GM20000 (cell line): ENCODE measurements around the gene DVL1.
"Not testable (repeated sequence)": the region's sequence is repeated elsewhere in the genome, so short reads cannot be mapped to it uniquely, and the experiment has no call there.

ENCODE experiments used
- DNase-seq: peaks from one replicate; pipeline ENCODE4 v3.0.0; 2012; ENCODE audit warnings: low spot score
- TF ChIP-seq, protein P1 (sequence below): IDR thresholded peaks from 2 replicates; pipeline ENCODE4 v1.5.1; 2012; ENCODE audit warnings: mild to moderate bottlenecking, control low read depth; ENCODE audit errors: extremely low read depth, missing control alignments

Gene DVL1

DNA sequence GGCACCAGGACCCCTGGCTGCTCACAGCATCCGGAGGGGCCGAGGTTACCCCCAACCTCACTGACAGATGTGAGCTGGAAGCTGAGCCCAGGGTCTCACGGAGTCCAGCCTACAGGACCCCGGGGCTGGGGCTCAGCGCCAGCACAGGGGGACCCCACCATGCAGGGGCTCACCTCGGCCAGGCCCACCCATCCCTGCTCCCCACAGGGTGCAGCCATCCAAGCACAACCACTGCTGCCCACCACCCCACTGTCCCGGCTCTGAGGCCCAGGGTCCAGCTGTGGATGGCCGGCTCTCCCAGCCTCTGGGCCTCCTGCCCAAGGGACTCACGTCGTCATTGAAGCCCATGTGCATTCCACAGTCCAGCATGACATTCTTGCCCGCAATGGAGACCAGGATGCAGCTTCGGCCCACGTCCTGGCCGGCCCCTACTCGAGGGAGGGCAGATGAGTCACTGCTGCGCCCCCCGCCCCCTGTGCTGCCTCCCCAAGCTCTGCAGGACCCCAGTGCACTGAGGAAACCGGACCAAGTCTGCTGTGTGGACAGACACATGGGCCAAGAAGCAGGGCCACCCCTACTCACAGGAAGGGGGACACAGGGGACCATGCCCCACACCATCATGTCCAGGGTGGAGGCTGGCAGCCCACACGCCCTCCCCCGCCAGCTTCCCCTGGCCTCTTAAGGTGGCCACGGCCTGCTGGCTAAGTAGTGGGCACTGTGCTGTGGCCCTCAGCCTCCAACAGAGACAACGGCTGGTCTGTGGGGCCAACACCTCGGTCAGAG is 28.4 kb downstream of the DVL1 start:
- TF ChIP-seq, protein P1, sequence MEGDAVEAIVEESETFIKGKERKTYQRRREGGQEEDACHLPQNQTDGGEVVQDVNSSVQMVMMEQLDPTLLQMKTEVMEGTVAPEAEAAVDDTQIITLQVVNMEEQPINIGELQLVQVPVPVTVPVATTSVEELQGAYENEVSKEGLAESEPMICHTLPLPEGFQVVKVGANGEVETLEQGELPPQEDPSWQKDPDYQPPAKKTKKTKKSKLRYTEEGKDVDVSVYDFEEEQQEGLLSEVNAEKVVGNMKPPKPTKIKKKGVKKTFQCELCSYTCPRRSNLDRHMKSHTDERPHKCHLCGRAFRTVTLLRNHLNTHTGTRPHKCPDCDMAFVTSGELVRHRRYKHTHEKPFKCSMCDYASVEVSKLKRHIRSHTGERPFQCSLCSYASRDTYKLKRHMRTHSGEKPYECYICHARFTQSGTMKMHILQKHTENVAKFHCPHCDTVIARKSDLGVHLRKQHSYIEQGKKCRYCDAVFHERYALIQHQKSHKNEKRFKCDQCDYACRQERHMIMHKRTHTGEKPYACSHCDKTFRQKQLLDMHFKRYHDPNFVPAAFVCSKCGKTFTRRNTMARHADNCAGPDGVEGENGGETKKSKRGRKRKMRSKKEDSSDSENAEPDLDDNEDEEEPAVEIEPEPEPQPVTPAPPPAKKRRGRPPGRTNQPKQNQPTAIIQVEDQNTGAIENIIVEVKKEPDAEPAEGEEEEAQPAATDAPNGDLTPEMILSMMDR = no peak
- DNase-seq = no peak

DNA sequence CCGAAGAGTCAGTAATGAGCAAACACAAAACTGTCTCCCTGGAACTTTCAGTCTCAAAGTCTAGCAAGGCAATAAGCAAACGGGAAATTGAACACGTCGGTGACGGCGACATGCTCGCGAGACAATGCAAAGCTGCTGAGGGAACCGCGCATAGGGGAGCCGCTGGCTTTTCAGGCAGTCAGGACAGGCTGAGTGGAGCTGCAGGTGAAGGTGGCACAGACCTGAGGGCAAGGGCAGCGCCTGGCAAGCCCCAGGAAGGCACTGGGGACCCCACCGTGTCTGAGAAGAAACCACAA is 29.6 kb downstream of the DVL1 start:
- no peak for DNase-seq
- TF ChIP-seq, protein P1 = no peak

DNA sequence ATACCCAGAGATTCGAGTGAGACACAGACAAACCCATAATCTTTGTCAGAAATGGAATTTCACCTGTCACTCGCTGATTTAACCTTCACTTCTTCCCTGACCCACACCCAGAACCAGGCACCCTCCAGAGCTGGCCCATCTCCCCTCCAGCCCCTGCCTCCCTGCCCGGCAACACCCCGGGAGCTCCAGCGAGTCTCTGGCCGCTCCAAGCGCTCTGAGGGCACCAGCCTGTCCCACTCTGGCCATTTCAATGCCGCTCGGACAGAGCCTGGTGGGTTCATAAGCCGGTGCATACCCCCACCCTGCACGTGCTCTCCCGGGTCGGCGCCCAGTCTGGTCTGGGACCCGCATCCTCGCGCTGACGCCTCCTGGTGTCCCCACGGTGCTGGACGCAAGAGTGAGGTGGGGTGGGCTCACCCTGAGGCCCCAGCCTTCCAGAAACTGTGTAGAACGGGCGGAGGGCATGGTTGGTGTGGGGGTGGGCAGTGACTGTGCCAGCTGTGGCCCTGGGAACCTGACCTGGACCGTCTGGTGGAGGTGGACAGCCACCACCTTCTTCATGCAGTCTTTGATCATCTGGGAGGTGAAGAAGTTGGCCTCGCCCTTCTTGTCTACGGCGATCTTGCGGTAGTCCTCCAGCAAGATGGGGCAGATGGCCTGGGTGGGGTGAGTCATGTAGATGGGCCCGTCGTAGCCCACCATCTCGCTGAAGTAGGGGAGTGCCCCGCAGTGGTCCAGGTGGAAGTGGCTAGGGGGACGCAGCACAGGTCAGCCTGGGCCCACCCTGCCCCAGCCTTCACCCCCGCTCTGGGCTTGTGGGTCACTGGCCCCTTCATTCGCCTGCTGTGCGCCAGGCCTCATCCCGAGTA is 30.2 kb downstream of the DVL1 start:
- TF ChIP-seq, protein P1 = no peak
- no peak for DNase-seq

DNA sequence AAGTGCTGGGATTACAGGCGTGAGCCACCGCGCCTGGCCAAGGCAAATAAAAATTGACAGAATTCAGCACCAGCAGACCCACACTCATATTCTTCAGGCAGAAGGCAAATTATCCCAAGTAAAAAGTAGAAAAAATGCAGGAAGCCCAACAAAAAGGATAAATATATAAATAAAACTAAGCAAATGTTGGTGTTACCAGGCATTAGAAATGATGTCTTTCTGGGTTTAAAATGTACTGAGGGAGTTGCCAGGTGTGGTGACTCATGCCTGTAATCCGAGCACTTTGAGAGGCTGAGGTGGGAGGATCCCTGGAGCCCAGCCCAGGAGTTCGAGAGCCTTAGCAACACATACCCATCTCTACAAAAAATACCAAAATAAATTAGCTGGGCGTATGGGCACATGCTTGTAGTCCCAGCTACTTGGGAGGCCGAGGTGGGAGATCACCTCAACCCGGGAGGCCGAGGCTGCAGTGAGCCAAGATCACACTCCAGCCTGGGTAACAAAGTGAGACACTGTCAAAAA is 31.0 kb downstream of the DVL1 start:
- DNase-seq = no peak
- TF ChIP-seq, protein P1 = no peak

DNA sequence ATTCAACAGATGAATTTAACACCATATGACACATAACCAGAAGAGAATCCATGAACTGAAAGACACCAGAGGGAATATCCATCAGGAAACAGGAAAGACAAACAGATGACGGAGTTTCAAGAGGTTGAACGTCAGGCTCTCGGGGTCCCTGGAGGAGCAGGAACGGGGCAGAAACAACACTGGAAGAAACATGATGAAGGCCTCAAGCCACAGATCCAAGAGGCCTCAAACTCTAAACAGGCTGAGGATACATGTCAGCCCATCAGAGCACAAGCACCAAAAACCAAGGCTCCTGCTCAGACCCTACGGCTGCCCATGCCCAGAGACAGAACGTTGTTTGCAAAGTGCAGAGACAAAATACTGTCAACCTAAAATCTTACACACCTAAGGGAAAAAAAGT is 31.8 kb downstream of the DVL1 start:
- no peak for DNase-seq
- TF ChIP-seq, protein P1 = no peak

DNA sequence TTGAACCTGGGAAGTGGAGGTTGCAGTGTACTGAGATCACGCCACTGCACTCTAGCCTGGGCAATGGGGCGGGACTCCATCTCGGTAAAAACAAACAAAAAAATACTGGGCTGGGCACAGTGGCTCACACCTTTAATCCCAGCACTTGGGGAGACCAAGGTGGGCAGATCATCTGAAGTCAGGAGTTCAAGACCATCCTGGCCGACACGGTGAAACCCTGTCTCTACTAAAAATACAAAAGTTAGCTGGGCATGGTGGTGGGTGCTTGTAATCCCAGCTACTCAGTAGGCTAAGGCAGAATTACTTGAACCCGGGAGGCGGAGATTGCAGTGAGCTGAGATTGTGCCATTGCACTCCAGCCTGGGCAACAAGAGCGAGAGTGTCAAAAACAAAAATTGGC is 33.0 kb downstream of the DVL1 start:
- not testable (repeated sequence) for DNase-seq

DNA sequence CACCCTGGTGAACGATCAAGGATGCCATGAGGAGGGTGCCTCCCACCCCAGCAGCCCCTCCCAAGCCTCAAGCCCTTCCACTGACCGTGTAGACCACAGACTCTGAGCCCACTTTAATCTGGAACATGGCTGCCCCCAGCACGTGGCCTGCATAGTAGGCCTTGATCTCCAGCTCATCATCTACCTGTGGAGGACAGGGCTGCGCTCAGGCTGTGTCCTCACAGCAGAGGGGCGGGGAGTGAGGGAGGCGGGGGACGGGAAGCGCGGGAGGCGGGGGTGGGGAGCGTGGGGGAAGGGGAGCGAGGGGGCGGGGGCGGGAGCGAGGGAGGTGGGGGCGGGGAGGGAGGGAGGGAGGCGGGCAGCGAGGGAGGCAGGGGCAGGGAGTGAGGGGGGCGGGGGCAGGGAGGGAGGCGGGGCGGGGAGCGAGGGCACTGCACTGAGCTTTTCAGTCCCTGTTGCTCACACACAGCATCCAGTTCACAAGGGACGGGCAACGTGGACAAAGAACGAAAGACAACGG is 33.7 kb downstream of the DVL1 start:
- DNase-seq = no peak
- TF ChIP-seq, protein P1 = no peak
